ENCODE data around the gene BRDT.
A peak's percentile ranks its signal among the peaks of the same experiment; 100 is the strongest.
"Not testable (repeated sequence)": the region's sequence is repeated elsewhere in the genome, so short reads cannot be mapped to it uniquely, and the experiment has no call there.

BRDT gene

DNA sequence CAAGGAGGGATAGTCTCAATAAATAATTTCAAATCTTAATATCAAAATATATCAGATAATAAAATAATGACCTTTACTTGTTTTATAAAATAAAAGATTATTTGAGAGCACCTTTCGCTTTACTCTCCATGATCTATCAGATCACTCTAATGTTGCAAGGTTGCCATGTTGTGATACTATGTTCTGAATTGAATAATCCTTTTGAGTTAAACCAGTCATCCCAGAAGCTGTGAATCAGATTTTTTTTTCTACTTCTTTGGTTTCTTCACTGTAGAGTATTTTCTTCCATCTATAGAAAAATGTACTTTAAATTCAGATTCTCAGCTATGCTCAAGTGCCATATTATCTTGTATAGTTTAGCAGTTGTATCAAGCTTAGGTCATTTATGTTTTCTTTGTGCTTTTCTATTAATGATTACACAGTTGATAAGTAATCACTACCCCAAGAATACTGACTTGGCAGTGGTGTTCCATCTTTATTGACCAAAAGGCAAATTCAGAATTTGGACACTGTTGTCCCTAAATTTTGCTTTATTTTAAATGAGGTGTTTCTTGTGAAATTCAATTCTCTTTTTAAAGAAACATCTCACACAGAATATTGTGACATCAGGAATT lies 32.9 kb downstream of the BRDT start:
- DNase-seq (ENCODE audit: low read depth in 1 of 2, low spot score in 1 of 2) = no peak

DNA sequence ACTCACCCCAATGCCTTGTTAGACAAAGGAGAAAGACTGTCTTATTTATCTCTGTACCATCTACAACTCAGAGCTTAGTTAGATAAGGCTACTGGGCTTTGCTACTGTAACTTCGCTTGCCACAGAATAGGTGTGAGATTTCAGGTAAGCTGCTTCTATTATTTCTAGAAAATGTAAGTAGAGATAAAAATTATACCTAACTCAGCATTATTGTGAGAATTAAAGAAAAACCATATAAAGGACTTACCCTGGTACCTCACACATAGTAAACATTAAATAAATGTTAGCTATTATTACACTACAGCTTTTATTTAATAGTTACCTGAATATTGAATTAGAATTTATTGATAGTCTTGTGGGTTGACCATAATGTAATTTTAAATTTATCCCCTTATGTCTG lies 44.1 kb downstream of the BRDT start:
- no peak for DNase-seq (ENCODE audit: low read depth in 1 of 2, low spot score in 1 of 2)

DNA sequence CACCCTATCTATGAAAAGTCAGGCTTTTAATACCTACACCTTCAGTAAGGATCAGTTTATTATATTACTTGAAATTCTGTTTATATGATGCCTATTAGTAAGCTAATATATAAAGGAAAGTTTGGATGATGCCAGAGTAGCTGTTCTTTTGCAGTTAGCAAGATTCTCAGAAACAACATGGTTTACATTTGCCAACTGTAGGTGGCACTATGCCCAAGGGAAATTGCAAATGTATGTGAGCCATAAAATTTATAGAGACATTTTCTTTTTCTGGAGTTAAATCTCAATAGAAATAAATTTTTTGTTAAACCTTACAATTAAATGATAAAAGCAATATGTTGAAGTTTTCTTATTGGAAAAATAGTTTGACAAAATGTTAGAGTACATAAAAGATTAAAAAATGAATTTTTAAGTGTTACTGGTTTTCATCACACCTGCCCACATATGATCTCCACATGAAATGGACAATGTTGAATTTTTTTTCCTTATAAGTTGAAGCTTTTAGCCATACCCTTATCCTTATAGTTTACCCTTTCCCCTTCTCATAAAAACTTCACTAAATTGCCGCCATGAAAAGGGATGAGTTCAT lies 48.5 kb downstream of the BRDT start:
- peak in 1 of 2 donors; percentile 11 for DNase-seq (ENCODE audit: low read depth in 1 of 2, low spot score in 1 of 2)

DNA sequence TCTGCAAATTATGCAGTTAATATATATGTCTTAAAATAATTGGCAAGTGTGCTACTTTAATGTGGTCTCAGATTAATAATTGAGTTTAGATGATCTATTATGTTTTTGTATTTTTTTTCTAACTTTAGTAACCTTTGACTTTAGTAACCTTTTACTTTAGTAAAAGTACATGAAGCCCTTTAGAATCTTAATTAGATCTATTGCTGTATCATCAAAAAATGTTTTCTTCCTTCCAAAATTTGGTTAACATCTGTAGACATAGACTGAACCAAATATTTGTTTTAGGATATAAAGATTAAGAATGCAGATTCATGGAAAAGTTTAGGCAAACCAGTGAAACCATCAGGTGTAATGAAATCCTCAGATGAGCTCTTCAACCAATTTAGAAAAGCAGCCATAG lies 54.9 kb downstream of the BRDT start:
- no peak for DNase-seq (ENCODE audit: low read depth in 1 of 2, low spot score in 1 of 2)

DNA sequence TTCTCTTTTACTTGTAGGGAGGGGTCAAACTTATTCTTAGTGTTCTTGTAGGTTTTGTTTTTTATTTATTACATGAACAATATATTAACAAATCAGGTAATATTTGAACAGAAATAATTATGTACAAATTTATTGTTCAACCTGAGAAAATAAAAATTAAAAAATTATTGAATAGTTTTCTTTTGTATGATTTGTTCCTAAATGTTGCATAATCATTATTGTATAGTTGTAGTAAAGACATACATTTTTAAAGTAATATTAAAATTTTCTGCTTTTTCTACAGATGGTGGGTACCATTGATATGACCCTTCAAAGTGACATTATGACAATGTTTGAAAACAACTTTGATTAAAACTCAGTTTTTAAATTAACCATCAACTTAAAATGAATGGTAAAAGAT lies 64.7 kb downstream of the BRDT start:
- DNase-seq (ENCODE audit: low read depth in 1 of 2, low spot score in 1 of 2) = no peak

DNA sequence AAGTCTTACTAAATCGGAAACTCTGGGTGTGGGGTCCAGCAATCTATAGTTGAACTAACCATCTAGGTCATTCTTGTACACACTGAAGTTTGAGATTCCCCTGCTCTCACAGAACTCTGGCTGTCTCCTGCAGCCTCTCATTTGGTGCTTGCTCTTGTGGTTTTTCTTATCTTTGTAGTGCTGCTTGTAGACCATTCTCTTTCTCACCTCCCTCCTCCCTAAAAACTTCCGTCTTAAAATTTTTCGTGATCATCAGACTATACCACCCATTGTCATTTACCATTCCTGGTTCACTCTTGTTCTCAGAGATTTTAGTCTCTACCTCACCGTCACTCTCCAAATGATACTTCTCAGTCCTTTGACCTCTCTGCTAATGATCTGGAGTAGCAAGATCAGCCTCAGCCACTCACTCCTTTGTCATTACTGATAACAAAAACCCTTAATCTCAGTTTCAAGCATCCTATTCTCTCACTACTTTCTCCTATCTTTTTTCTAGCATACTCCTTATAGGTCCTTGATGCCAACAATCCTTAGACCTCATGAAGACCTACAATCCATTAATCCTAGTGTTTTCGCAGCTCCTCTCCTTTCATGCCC lies 67.6 kb downstream of the BRDT start:
- DNase-seq (ENCODE audit: low read depth in 1 of 2, low spot score in 1 of 2) = no peak

DNA sequence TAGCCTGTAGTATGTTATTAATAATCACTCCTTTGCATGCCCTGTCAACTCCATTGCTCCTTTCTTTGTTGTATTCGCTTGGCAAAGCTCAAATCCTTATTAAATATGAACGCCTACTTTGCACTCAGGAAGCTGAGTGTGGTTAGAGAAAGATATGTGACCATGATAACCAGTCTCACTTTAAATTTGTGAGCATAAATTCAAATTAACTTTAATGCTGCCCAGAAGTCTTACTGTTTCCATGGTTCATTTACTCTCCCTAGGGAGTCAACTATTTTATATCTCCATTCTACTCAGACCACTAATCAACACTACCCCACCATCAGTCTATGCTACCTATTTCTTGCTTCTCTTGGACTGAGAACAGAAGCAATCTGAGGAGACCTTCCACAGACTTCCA lies 68.5 kb downstream of the BRDT start:
- no peak for DNase-seq (ENCODE audit: low read depth in 1 of 2, low spot score in 1 of 2)

DNA sequence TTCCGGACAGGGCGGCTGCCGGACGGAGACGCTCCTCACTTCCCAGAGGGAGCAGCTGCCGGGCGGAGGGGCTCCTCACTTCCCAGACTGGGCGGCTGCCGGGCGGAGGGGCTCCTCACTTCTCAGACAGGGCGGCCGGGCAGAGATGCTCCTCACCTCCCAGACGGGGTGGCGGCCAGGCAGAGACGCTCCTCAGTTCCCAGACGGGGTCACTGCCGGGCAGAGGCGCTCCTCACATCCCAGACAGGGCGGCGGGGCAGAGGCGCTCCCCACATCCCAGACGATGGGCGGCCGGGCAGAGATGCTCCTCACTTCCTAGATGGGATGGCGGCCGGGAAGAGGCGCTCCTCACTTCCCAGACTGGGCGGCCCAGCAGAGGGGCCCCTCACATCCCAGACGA lies 76.8 kb downstream of the BRDT start:
- not testable (repeated sequence) for DNase-seq (ENCODE audit: low read depth in 1 of 2, low spot score in 1 of 2)

DNA sequence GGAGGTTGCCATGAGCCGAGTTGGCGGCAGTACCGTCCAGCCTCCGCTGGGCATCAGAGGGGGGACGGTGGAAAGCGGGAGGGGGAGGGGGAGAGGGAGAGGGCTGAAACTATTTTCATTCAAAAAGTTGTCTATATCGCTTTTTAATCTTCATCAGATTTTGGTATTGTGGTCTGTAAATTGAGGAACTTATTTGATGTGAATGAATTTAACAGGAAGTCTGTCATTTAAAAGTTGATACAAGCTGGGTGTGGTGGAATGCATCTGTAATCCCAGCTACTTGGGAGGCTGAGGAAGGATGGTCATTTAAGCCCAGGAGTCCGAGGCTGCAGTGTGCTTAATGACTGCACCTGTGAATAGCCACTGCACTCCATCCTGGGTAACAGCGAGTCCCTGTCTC lies 77.6 kb downstream of the BRDT start:
- no peak for DNase-seq (ENCODE audit: low read depth in 1 of 2, low spot score in 1 of 2)

DNA sequence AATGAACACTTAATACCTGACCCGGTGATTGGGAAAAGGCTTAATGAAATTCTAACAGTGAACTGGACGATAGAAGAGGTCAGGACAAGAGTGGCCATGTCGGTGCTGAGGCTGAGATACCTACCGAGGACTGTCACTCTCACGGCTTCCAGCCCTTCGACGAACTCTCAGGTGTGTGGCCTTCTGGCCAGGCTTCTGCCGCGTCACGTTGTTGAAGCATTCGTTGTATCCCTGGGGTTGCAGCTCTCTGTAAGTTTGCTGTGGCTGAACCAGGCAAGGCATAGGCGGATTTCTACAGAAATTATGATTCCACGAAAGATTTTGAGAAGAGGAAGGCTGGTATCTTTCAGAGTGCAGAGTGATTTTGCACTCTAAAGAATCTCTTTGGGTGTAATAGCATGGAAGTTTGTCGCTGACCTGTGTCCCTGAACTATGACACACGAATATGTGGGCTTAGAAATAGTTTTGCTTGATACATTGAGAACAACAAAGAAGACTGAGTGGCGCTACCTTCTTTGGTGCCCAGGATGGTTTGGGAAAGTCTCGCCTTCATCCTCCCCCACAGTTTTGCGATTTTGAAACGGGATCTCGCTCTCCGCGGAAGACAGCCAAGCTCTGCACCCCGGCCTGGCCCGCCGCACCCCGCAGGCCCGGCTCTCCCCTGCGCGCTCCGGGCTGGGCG lies 80.2 kb downstream of the BRDT start:
- DNase-seq (ENCODE audit: low read depth in 1 of 2, low spot score in 1 of 2) = no peak

DNA sequence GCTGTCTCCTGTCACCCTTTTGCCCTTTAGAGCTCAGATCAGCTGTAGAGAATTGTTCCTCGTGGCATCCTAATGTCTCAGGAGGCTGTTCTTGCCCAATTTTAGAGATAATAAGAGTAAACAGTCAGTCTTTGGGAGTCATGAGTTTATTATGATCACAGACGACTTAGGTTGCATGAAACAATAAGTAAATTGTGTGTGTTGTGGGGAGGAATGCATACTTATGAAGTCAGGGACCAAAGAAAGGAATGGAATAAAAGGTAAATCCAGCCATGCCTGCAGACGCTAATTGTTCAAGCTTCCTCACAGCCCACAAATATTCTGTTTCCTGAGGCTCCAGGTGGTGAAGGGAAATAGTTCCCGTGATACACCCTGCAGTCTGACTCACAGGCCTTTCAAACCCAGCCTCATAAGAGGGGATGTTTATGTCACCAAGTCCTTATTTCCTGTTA lies 81.5 kb downstream of the BRDT start:
- no peak for DNase-seq (ENCODE audit: low read depth in 1 of 2, low spot score in 1 of 2)

DNA sequence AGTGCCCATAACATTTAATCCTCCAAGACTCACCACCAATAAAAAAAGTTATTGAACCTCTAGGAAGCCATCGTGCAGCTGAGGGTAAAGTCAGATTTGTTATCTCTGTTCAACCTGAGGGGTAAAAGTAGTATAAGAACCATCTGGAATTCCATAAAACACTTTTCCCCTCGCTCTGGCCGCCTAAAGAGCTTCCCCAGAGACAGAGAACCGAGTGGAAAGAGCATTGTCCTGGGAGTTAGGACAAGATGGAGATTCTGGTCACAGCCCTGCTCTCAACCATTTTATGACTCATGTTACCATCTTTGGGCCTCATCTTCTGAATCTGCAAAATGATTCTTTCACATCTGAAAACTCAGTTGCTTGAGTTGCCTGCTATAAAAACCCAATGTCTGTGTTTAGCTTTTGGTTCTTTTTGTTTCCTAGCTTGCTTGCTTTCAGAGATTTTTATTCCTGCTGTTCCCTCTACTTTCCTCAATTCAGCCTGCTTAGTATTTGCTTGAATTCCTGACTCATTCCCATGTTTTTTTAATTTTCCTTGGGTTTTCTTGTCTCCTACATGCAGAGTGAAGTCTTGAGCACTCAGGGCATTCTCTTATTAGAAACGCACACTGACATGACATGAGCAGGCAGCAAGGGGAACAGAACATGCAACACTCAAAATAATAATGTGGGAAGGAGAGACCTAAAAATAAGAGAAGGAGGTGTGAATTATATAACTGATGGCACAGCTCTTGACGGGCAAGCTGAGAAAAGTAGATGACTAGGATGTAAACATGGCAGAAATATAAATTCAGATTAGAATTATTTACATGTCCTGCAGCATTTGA lies 82.3 kb downstream of the BRDT start:
- DNase-seq (ENCODE audit: low read depth in 1 of 2, low spot score in 1 of 2) = no peak

DNA sequence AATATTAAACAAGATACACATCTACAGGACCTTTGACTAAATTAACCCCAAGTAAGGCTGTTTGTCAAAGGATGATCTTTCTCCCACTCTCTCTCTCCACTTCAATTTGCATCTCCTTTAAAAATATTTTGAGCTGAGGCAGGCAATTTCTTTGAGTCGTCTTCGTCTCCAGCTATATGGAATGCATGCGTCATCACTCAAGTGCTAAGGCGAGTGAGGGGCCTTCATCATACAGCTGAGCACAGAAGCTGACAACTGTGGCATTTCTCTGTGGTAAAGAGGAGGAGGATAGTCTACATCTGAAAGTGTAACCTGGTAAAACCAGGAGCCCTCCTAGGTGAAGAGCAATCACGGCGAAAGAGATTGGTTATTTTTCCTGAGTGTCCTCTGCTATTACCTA lies 88.2 kb downstream of the BRDT start:
- DNase-seq (ENCODE audit: low read depth in 1 of 2, low spot score in 1 of 2) = no peak

DNA sequence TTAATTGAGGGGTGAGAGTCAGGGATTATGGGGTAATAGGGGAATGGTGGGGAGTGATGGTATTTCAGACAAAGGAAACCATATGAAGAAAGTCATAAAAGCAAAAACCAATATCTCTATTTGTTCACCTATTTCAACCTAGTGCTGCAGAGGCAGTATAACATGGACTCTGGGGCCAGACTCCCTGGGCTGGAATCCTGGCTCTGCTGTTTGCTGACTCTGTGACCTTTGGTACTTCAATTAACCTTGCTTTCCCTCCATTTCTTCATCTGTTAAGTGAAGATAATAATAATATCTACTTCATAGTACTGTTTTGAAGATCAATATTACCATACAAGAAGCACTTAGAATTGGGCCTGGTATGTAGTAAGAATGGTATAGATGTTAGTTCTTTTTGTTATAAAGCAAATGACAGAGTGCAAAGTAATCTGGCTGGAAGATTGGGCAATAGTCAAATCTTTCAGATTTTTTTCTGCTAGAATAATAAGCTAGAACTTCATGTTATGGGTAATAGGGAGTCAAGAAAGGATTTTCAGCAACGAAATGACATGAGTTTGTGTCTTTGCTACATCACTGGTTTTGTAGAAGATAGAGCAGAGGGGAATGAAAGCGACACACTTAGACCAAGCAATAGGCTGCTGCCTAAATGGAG lies 89.6 kb downstream of the BRDT start:
- no peak for DNase-seq (ENCODE audit: low read depth in 1 of 2, low spot score in 1 of 2)

DNA sequence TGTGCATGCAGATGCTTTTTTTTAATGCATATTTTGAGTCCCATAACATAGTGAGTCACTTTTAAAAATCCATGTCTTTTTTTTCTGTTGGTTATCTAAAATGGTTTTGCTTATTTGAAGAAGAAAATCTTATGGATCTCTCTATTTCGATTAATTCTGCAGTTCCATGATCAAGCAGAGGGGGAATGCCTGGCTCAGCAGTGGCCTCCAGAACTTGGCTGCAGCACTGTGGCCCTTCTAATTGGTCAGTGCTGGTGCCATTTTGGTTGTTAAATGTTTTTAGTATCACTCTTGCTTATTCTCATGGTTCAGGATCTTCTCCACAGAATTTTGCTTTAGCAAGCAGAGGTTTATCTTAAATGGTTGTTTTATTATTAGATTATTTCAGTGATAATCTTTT lies 91.8 kb downstream of the BRDT start:
- no peak for DNase-seq (ENCODE audit: low read depth in 1 of 2, low spot score in 1 of 2)

DNA sequence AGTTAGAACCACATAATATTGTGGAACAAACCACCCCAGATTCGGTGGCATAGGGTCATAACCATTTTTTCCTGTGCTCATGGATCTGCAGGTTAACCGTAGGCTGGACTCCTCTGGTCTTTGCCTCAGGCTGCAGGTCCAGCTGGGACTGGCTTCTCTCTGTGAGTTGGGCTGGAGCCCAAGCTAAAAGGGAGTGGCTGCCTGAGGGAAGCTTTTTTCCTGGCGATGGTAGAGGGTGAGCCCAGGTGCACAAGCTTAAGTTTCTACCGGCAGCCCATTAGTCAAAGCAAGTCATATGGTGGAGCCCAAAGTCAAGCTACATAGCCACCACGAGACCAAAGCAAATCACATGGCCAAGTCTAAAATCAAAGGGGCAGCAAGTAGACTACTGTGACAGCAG lies 94.4 kb downstream of the BRDT start:
- no peak for DNase-seq (ENCODE audit: low read depth in 1 of 2, low spot score in 1 of 2)

DNA sequence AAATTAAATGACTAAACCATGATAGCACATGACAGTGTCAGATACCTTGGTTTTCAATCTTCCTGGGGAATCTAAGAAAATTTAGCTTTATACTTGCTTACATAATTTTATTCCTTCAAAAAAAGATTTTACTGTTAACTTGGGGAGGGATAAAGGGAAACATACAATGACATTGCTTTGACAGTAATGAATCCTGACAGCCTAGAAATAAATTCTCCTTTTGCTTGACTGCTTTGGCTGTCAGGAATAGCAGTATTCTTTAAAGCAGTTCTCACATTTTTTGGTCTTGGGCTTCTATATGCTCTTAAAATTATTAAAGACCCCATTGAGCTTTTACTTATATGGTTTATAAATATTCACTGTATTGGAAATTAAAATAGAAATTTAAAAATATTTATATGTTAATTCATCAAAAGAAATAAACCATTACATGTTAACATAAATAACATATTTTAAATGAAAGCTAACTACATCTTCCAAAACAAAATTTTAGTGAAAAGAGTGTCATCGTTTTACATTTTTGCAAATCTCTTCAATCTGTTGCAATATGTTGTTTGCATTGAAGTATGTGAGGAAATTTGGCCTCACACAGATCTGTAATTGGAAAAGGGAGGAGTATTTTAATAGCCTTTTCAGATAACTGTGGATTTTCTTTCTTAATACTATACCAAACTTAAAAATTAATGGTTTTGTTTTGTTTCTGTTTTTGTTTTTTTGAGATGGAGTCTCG lies 96.7 kb downstream of the BRDT start:
- no peak for DNase-seq (ENCODE audit: low read depth in 1 of 2, low spot score in 1 of 2)

DNA sequence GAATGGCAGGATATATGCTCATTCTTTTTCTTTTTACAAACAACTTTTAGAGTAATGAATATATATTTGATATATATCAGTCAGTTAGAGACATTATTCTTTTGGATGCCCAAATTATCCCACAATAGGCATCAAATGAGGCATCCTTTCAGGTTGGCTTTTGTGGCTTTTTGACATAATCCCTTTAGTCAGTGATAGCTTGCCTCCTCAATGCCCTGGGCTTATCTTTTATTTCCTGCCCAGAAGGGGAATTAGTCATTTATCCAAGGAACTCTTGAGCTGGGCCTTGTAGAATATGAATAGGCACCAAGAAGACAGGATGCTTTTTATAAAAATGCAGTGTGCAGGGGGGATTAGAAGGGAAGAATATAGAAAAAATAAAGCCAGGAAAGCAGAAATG lies 102.7 kb downstream of the BRDT start:
- no peak for DNase-seq (ENCODE audit: low read depth in 1 of 2, low spot score in 1 of 2)

Data from activated CD4-positive, alpha-beta T cell treated with anti-CD3 and anti-CD28 coated beads, Interleukin-2, amount 50 U/mL, for 24 hours (primary cell).